ENCODE measurements around the gene APOC3. TPM values are rescaled to one million over a fixed set of nuclear protein-coding genes. Genes with fewer than 3 reads are reported as not detected.

The APOC3 gene
- total and polyA plus RNA-seq, 9 of the 15 experiments (the other 6 are each of a cell fraction or from before 2014, with no cell fraction given) = 1.1 TPM; not detected in 8

DNA sequence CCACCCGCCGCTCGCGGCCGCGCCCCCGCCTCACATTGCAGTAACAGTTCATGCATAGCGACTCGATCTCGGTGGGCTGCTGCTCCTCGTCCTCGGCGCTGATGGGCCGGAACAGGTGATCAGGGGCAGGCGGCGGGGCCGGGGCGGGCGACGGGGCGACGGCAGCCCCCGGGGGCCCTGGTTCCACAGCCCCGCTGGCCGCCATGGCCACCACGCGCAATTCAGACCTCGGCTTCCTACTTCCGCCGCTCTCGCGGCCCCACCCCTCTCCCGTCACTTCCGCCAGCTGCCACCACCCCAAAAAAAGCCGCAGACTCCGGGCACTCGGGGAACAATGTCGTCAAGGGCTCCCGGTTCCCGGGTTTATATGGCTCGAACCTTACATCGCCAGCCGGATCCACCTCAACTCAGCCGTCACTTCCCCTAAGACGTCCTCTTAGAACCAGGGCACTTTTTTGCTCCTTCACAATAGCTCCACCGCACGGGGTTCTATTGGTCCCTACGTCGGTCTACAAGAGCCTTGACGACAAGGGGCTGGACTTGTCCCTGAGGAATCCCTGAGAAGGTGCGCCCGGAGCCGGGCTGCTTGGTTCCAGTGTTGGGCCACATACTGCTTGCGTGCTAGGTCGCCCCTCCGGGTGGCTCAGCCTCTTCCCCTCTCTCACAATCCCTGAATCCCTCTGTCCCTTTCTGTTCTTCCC is 41.8 kb upstream of the APOC3 start, which contains the start of gene ZPR1 (continued):
- TF ChIP-seq ZNF395 (CRISPR knock-in tag; IDR thresholded peaks at IDR 0.05) (no peak), HMG20B (CRISPR knock-in tag; IDR thresholded peaks at IDR 0.05) (no peak), ZNF253 (CRISPR knock-in tag; conservative IDR thresholded peaks at IDR 0.05) (no peak), THRB (CRISPR knock-in tag; conservative IDR thresholded peaks at IDR 0.05) (0 out of 2 replicates have a peak, but pooled peaks have one; percentile 35), SAP30 (IDR thresholded peaks at IDR 0.05; ENCODE audit: borderline replicate concordance, insufficient read depth, low read depth, low read length, poor library complexity, severe bottlenecking) (peak; percentile 90), CEBPG (CRISPR knock-in tag; IDR thresholded peaks at IDR 0.05) (no peak), CEBPG (tag; conservative IDR thresholded peaks at IDR 0.05 in 1 of 2, IDR thresholded peaks at IDR 0.05 in 1 of 2) (no peak), NFXL1 (CRISPR knock-in tag; IDR thresholded peaks at IDR 0.05) (no peak), CEBPZ (IDR thresholded peaks at IDR 0.05; ENCODE audit: borderline replicate concordance, low read depth, low read length) (no peak), ZNF589 (CRISPR knock-in tag; IDR thresholded peaks at IDR 0.05; ENCODE audit: low read depth) (no peak), ARID1B (IDR thresholded peaks at IDR 0.05) (0 out of 2 replicates have a peak, but pooled peaks have one; percentile 20), CC2D1A (IDR thresholded peaks at IDR 0.05) (0 out of 2 replicates have a peak, but pooled peaks have one; percentile 18), KDM5B (IDR thresholded peaks at IDR 0.05; ENCODE audit: insufficient replicate concordance, low read depth, low read length) (peak; percentile 75), SRF (CRISPR knock-in tag; IDR thresholded peaks at IDR 0.05) (peak in 1 of 2 experiments; percentile 57; a peak in 1 of 4 replicates), HCFC1 (IDR thresholded peaks at IDR 0.05; ENCODE audit: low read depth, low read length) (peak; percentile 56)
- TF ChIP-seq, protein P1, sequence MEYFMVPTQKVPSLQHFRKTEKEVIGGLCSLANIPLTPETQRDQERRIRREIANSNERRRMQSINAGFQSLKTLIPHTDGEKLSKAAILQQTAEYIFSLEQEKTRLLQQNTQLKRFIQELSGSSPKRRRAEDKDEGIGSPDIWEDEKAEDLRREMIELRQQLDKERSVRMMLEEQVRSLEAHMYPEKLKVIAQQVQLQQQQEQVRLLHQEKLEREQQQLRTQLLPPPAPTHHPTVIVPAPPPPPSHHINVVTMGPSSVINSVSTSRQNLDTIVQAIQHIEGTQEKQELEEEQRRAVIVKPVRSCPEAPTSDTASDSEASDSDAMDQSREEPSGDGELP (CRISPR knock-in tag; IDR thresholded peaks at IDR 0.05; ENCODE audit: borderline replicate concordance) = peak; percentile 100
- TF ChIP-seq, protein P2, sequence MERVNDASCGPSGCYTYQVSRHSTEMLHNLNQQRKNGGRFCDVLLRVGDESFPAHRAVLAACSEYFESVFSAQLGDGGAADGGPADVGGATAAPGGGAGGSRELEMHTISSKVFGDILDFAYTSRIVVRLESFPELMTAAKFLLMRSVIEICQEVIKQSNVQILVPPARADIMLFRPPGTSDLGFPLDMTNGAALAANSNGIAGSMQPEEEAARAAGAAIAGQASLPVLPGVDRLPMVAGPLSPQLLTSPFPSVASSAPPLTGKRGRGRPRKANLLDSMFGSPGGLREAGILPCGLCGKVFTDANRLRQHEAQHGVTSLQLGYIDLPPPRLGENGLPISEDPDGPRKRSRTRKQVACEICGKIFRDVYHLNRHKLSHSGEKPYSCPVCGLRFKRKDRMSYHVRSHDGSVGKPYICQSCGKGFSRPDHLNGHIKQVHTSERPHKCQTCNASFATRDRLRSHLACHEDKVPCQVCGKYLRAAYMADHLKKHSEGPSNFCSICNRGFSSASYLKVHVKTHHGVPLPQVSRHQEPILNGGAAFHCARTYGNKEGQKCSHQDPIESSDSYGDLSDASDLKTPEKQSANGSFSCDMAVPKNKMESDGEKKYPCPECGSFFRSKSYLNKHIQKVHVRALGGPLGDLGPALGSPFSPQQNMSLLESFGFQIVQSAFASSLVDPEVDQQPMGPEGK (CRISPR knock-in tag; IDR thresholded peaks at IDR 0.05; ENCODE audit: borderline replicate concordance) = no peak

Data from K562 (cell line).